GM10266 (cell line): ENCODE measurements around the gene DPF3.

Experiments used
- DNase-seq: peaks from one replicate; pipeline ENCODE4 v3.0.0; 2012; ENCODE audit errors: extremely low spot score
- TF ChIP-seq, protein P1 (sequence below): IDR thresholded peaks from 2 replicates; pipeline ENCODE4 v1.5.1; 2012; ENCODE audit warnings: mild to moderate bottlenecking, low read depth; ENCODE audit not compliant: control insufficient read depth, insufficient read depth; ENCODE audit errors: missing control alignments

The DPF3 gene

DNA sequence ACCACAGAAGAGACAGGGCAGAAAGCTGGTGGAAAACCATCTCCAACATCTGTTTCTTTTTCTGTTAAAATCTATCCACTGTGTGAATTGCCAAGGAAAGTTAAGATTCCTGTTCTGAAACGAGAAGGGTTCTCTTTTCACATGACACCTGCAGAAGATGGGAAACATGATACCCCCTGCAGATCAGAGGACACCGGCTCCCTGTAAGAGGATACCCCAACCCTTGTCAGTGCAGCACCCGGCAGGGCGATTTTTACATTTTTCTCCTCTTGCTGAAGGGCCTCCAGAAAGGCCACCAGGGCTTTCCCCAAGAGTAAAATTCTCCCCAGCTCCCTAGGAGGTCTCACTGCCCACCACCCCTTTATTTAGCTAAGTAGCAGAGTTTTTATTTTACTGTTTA lies 48.2 kb downstream of the DPF3 start:
- TF ChIP-seq, protein P1, sequence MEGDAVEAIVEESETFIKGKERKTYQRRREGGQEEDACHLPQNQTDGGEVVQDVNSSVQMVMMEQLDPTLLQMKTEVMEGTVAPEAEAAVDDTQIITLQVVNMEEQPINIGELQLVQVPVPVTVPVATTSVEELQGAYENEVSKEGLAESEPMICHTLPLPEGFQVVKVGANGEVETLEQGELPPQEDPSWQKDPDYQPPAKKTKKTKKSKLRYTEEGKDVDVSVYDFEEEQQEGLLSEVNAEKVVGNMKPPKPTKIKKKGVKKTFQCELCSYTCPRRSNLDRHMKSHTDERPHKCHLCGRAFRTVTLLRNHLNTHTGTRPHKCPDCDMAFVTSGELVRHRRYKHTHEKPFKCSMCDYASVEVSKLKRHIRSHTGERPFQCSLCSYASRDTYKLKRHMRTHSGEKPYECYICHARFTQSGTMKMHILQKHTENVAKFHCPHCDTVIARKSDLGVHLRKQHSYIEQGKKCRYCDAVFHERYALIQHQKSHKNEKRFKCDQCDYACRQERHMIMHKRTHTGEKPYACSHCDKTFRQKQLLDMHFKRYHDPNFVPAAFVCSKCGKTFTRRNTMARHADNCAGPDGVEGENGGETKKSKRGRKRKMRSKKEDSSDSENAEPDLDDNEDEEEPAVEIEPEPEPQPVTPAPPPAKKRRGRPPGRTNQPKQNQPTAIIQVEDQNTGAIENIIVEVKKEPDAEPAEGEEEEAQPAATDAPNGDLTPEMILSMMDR = no peak

DNA sequence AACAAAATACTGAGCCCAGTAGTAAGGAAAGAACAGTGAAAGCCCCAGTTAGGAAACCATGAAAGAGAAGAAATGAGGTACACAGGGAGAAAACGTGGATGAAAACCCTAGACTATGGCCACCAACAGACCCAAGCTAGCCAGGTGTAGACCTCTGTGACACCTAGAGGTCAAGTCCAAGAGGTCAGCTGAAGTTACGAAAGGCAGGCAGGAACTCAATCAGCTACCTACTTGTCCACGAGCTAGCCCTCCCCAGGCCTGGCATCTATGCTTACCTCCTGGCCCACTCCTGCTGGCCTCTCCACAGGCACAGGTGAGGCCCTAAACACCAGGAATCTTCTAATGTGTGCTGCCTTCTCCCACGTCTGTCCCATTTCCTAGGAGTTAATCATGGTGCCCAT lies 48.7 kb downstream of the DPF3 start:
- TF ChIP-seq, protein P1 = no peak
- no peak for DNase-seq

More for the DNA sequence above, 48.2 kb downstream of the DPF3 start:
- DNase-seq = no peak

DNA sequence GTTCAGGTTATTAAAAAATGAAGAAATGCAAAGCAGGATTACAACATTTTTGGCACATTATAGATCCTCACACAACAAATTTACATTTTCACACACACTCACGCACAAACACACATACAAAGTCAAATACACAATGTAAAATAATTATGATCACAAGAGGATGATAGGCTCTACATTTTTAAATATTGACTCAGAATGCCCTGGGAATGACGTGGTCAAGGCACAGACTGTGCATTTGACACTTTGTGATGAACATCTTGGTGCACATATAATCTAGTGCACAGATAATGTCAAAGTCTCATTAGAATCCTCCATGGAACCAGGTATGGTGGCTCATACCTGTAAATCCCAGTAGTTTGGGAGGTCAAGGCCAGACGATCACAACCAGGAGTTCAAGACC lies 49.4 kb downstream of the DPF3 start:
- TF ChIP-seq, protein P1 = no peak
- DNase-seq = no peak

DNA sequence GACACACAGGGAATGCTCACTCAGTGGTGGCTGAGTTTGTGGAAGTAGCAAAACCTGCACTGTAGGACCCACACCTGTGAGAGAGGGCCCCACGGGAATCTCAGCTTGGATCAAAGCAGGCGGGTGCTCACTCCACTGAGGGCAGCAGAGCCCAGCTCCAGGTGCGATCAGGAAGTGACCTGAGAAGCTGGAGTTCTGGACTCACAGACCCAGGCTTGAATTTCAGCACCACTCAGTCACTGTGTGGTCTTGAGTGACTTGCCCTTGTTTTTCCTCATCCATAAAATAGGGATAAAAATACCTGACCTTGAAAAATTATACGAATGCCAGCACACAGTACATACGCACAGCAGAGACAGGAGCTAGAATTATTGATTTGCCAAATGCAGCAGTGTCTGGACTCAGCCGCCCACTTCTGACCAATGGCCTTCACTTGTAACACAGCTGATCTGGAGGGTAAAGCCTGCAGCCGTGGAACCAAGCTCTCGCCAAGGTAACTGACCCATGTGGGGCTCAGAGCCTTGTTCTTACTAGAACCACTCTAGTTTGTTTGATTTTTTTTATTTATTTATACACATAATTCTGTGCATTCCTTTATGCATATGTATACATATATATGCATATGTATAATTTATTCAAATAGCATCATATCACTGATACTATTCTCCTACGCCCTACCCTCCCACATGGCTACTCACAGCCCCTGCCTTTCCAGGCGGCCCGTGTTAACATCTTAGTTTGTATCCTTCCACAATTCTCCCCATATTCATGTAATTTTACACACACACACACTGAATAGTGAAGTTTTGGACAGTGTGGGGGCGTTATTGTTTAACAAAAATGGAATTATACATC lies 53.9 kb downstream of the DPF3 start:
- TF ChIP-seq, protein P1 = no peak
- no peak for DNase-seq

DNA sequence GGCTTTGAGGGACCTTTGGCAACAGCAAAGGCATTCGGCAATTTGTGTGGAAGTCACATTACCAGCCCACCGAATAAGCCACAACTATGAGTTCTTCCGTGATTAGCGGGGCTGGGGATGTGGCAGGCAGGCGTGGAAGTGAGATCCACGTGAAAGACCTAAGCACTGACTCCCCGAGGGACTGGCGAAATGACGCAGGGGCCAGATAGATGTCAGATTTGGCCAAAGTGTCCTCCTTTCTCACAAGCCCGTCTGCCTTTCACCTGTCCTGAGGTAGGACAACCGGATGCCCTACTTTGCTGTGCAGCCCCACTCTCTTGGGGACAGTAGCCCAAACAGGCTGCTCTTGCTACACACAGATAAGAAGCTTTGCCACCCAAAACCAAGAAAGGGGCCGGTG lies 54.5 kb downstream of the DPF3 start:
- no peak for DNase-seq
- TF ChIP-seq, protein P1 = no peak

DNA sequence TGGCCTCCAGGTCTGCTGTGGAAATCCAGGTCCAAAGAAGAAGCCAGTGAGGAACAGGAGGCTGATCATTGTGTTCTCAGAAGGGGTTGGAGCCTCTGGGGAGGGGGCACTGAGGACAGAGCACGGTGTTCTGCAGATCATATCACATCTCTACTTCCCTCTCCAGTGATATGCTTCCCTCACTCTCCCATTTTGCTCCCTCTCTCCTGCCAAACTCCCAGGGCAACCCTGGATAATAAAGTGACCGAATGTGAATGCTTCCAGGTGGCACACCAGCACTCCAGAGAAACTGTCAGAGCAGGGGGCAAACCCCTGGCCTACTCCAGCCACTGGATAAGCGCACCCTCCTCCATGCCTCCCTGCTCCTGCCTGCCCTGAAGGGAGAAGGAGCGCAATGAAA lies 57.8 kb downstream of the DPF3 start:
- TF ChIP-seq, protein P1 = no peak
- no peak for DNase-seq

DNA sequence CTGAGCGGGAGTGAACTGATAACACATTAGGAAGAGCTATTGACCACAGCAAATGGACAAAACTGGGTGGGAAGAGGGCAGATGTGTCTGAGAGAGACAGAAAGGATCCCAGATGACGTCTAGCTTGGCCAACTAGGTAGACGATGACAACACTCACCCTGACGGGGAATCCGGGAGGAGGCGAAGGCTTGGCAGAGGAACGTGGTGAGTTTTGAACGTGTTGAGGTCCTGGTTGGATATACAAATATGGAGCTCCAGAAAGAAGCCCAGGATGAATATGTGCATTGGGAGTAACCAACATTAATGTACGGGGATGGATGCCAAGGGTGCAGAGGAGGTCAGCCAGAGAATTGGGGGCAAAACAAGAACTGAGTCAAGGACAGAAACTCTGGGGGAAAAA lies 60.7 kb downstream of the DPF3 start:
- no peak for DNase-seq
- TF ChIP-seq, protein P1 = no peak
